Right kidney (tissue), 1 donor: ENCODE measurements around the gene MARK1.
A peak's percentile ranks its signal among the peaks of the same experiment; 100 is the strongest.

Experiments
- DNase-seq: peaks from one replicate; pipeline ENCODE4 v3.0.0-alpha.2; 2016

Gene MARK1

GRCh38 chr1:220690140-220691052 lies 162.5 kb downstream of the MARK1 start, which contains the start of gene C1orf115:
Gene C1orf115 (plus strand): TSS chr1:220690363. CDS start chr1:220690403, 40 bp downstream.
- peak; percentile 90 for DNase-seq

GRCh38 chr1:220691053-220691684 lies 163.2 kb downstream of the MARK1 start:
- no peak for DNase-seq

GRCh38 chr1:220692436-220693228 lies 164.7 kb downstream of the MARK1 start:
- DNase-seq, result no peak

- no peak for DNase-seq
Observed at GRCh38 chr1:220694866-220695382, 167.0 kb downstream of the MARK1 start.

GRCh38 chr1:220695426-220695825 lies 167.5 kb downstream of the MARK1 start:
- DNase-seq, result no peak

GRCh38 chr1:220696226-220696862 lies 168.4 kb downstream of the MARK1 start:
- no peak for DNase-seq

GRCh38 chr1:220696863-220697231 lies 168.9 kb downstream of the MARK1 start:
- DNase-seq, result no peak

- DNase-seq, result no peak
Observed at GRCh38 chr1:220697326-220697725, 169.4 kb downstream of the MARK1 start.

GRCh38 chr1:220698607-220699016 lies 170.7 kb downstream of the MARK1 start:
- DNase-seq, result no peak

- DNase-seq, result no peak
Observed at GRCh38 chr1:220699044-220699443, 171.1 kb downstream of the MARK1 start.

GRCh38 chr1:220700556-220701179 lies 172.7 kb downstream of the MARK1 start:
- DNase-seq, result no peak

- no peak for DNase-seq
Observed at GRCh38 chr1:220701974-220702373, 174.0 kb downstream of the MARK1 start.

- DNase-seq, result no peak
Observed at GRCh38 chr1:220702733-220703270, 174.9 kb downstream of the MARK1 start.

GRCh38 chr1:220703305-220703704 lies 175.4 kb downstream of the MARK1 start:
- no peak for DNase-seq

- no peak for DNase-seq
Observed at GRCh38 chr1:220705782-220706181, 177.8 kb downstream of the MARK1 start.

- DNase-seq, result peak; percentile 25
Observed at GRCh38 chr1:220706480-220706879, 178.5 kb downstream of the MARK1 start.

- DNase-seq, result no peak
Observed at GRCh38 chr1:220707160-220707559, 179.2 kb downstream of the MARK1 start.

GRCh38 chr1:220708244-220708643 lies 180.3 kb downstream of the MARK1 start:
- no peak for DNase-seq

- DNase-seq, result no peak
Observed at GRCh38 chr1:220708936-220709801, 181.2 kb downstream of the MARK1 start.

GRCh38 chr1:220710333-220710732 lies 182.4 kb downstream of the MARK1 start:
- no peak for DNase-seq
